Chondrocyte (in vitro differentiated cells): ENCODE measurements around the gene TNRC6C. TPM values are rescaled to one million over a fixed set of nuclear protein-coding genes. Genes with fewer than 3 reads are reported as not detected.

Experiments
- DNase-seq: peaks from one replicate; pipeline ENCODE4 v3.0.0; 2021; ENCODE audit warnings: mixed read lengths, low spot score
- H3K27ac Mint-ChIP-seq: one replicate; pipeline ENCODE4 v1.8.0; 2021; ENCODE audit warnings: mild to moderate bottlenecking, moderate library complexity, mixed read lengths; ENCODE audit not compliant: unreplicated experiment
- H3K27me3 Mint-ChIP-seq: 2 replicates; pipeline ENCODE4 v1.8.0; 2021; ENCODE audit warnings: low read depth, mixed read lengths
- H3K36me3 Mint-ChIP-seq: 2 replicates; pipeline ENCODE4 v1.8.0; 2021; ENCODE audit warnings: low read depth, mixed read lengths
- H3K4me1 Mint-ChIP-seq: 2 replicates; pipeline ENCODE4 v1.8.0; 2021; ENCODE audit warnings: low read depth, mild to moderate bottlenecking, mixed read lengths
- H3K4me3 Mint-ChIP-seq: one replicate; pipeline ENCODE4 v1.8.0; 2021; ENCODE audit warnings: mild to moderate bottlenecking, moderate library complexity, mixed read lengths; ENCODE audit not compliant: unreplicated experiment
- H3K9me3 Mint-ChIP-seq: 2 replicates; pipeline ENCODE4 v1.8.0; 2021; ENCODE audit warnings: low read depth, mixed read lengths
- CTCF ChIP-seq: fragments of 200-600 bp; sonication (generic); IDR thresholded peaks from 2 replicates; pipeline ENCODE4 v1.5.0; 2021; ENCODE audit warnings: antibody characterized with exemption, mild to moderate bottlenecking, moderate library complexity
- total RNA-seq: library from RNA; stranded (reverse); gene quantifications from 3 replicates; pipeline ENCODE4 v1.2.1, GENCODE V29; 2021

The TNRC6C gene
- total RNA-seq, 1 donor from 2014 or later = 19.8 TPM

- Mint-ChIP-seq H3K27me3 (no peaks in the 10 kb centered on the region), H3K9me3 (no peaks in the 10 kb centered on the region), H3K36me3 (peaks cover 18% of the 10 kb centered on the region), H3K4me3 (no peak overlapping the region), H3K27ac (peak overlapping the region; percentile 3), H3K4me1 (peaks cover 15% of the 10 kb centered on the region)
- TF ChIP-seq CTCF = no peak
- DNase-seq = no peak
These were observed 76.1 kb downstream of the TNRC6C start for GRCh38 chr17:78034429-78035091.

GRCh38 chr17:78037280-78037679 is 78.8 kb downstream of the TNRC6C start:
- Mint-ChIP-seq H3K27me3 (no peaks in the 10 kb centered on the region), H3K9me3 (no peaks in the 10 kb centered on the region), H3K36me3 (peaks cover 18% of the 10 kb centered on the region), H3K27ac (no peak overlapping the region), H3K4me3 (no peak overlapping the region), H3K4me1 (peaks cover 15% of the 10 kb centered on the region)
- DNase-seq = no peak
- TF ChIP-seq CTCF = no peak

GRCh38 chr17:78038748-78039288 is 80.3 kb downstream of the TNRC6C start:
- no peaks in the 10 kb centered on the region for H3K27me3 Mint-ChIP-seq
- DNase-seq = no peak
- TF ChIP-seq CTCF = no peak
- no peak overlapping the region for H3K27ac Mint-ChIP-seq
- H3K4me1 Mint-ChIP-seq = peaks cover 10% of the 10 kb centered on the region
- no peaks in the 10 kb centered on the region for H3K9me3 Mint-ChIP-seq
- H3K4me3 Mint-ChIP-seq = no peak overlapping the region
- peaks cover 16% of the 10 kb centered on the region for H3K36me3 Mint-ChIP-seq

GRCh38 chr17:78039581-78039980 is 81.1 kb downstream of the TNRC6C start:
- peaks cover 10% of the 10 kb centered on the region for H3K4me1 Mint-ChIP-seq
- H3K27ac Mint-ChIP-seq = no peak overlapping the region
- H3K4me3 Mint-ChIP-seq = no peak overlapping the region

More at GRCh38 chr17:78039581-78039980, 81.1 kb downstream of the TNRC6C start:
- H3K27me3 Mint-ChIP-seq = no peaks in the 10 kb centered on the region
- H3K36me3 Mint-ChIP-seq = peaks cover 14% of the 10 kb centered on the region
- H3K9me3 Mint-ChIP-seq = no peaks in the 10 kb centered on the region
- DNase-seq = no peak
- TF ChIP-seq CTCF = no peak
